Glutamatergic neuron (in vitro differentiated cells): ENCODE data around the gene ELL2. TPM values are rescaled to one million over a fixed set of nuclear protein-coding genes. Genes with fewer than 3 reads are reported as not detected.
A peak's percentile ranks its signal among the peaks of the same experiment; 100 is the strongest.

Experiments used
- DNase-seq: peaks from one replicate; pipeline ENCODE4 v3.0.0; 2022
- H3K27ac Mint-ChIP-seq: one replicate; pipeline ENCODE4 v1.8.0; 2020; ENCODE audit warnings: mild to moderate bottlenecking, mixed read lengths, inconsistent platforms; ENCODE audit not compliant: unreplicated experiment
- H3K27me3 Mint-ChIP-seq: one replicate; pipeline ENCODE4 v1.8.0; 2020; ENCODE audit warnings: mild to moderate bottlenecking, moderate library complexity, mixed read lengths, inconsistent platforms; ENCODE audit not compliant: unreplicated experiment
- H3K36me3 Mint-ChIP-seq: one replicate; pipeline ENCODE4 v1.8.0; 2020; ENCODE audit warnings: mild to moderate bottlenecking, mixed read lengths, inconsistent platforms; ENCODE audit not compliant: unreplicated experiment
- H3K4me1 Mint-ChIP-seq: one replicate; pipeline ENCODE4 v1.8.0; 2020; ENCODE audit warnings: mild to moderate bottlenecking, low read depth, mixed read lengths, inconsistent platforms; ENCODE audit not compliant: unreplicated experiment
- H3K4me3 Mint-ChIP-seq: one replicate; pipeline ENCODE4 v1.8.0; 2020; ENCODE audit warnings: mild to moderate bottlenecking, mixed read lengths, inconsistent platforms; ENCODE audit not compliant: unreplicated experiment
- H3K9me3 Mint-ChIP-seq: one replicate; pipeline ENCODE4 v1.8.0; 2020; ENCODE audit warnings: mild to moderate bottlenecking, moderate library complexity, mixed read lengths, inconsistent platforms; ENCODE audit not compliant: unreplicated experiment
- CTCF ChIP-seq: fragments of 200-600 bp; sonication (generic); IDR thresholded peaks from one replicate; pipeline ENCODE4 v1.5.0; 2021; ENCODE audit not compliant: partially characterized antibody, unreplicated experiment
- total RNA-seq: library from RNA; stranded (reverse); fragmentation: NEBNext Ultra II Directional; extraction: Animal tissue kit (Norgen Biotek cat#: 25700); gene quantifications from one replicate; pipeline ENCODE4 v1.2.1, GENCODE V29; 2021; ENCODE audit not compliant: unreplicated experiment

ELL2 gene
- total RNA-seq, 1 donor from 2014 or later: 97.0 TPM

GRCh38 chr5:95880081-95880926 is 81.3 kb downstream of the ELL2 start:
- Mint-ChIP-seq H3K9me3 (peaks cover 2% of the 10 kb centered on the region), H3K4me1 (peaks cover 20% of the 10 kb centered on the region), H3K4me3 (no peak overlapping the region), H3K27ac (no peak overlapping the region), H3K27me3 (peaks cover 7% of the 10 kb centered on the region), H3K36me3 (no peaks in the 10 kb centered on the region)
- no peak for TF ChIP-seq CTCF
- no peak for DNase-seq

DNA sequence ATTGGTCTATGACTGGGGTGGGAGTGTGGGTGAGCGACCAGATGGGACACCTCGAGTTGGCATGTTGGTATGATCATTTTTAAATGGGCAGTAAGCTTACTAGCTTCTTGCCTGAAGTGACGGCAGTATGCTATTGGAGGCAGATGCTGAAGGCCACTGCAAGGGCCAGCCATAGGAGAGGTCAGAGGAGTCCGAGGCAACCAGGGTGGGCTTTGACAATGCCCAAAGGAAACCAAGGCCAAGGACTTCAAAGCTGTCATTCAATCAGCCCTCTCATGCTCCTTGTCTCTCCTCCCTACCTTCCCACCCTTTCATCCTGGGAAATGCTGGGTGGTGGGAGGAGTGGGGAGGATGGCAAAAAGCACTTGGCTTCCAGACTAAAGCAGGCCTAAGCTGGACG is 82.0 kb downstream of the ELL2 start:
- Mint-ChIP-seq H3K4me1 (peaks cover 19% of the 10 kb centered on the region), H3K27ac (no peak overlapping the region), H3K36me3 (no peaks in the 10 kb centered on the region), H3K4me3 (no peak overlapping the region), H3K9me3 (peaks cover 2% of the 10 kb centered on the region), H3K27me3 (peaks cover 6% of the 10 kb centered on the region)
- DNase-seq: no peak
- no peak for TF ChIP-seq CTCF

- Mint-ChIP-seq H3K4me3 (no peak overlapping the region), H3K36me3 (no peaks in the 10 kb centered on the region), H3K4me1 (peaks cover 19% of the 10 kb centered on the region), H3K27me3 (peaks cover 6% of the 10 kb centered on the region), H3K9me3 (peaks cover 4% of the 10 kb centered on the region), H3K27ac (peak overlapping the region; percentile 4)
- no peak for DNase-seq
- no peak for TF ChIP-seq CTCF
Observed at GRCh38 chr5:95878417-95879323, 83.0 kb downstream of the ELL2 start.

DNA sequence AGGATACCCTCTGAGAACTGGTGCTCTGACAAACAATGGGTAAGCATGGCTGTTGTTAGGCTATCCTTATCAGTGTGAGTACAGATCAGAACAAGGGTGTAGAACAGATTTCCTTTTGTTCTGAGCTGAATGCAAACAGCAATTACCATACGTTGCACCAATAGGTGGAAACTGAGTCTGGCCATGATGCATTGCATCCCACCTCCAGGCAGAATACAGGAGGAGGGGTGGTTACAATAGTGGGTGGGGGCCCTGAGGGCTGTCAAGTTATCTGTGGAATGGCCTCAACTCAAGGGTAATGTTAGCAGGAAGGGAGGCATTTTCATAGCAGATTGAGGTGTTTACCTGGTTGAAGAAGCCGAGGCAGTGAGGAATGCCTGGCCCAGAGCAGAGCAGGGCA is 84.9 kb downstream of the ELL2 start:
- peaks cover 1% of the 10 kb centered on the region for H3K9me3 Mint-ChIP-seq
- H3K27ac Mint-ChIP-seq: no peak overlapping the region

More for the DNA sequence above, 84.9 kb downstream of the ELL2 start:
- no peak for TF ChIP-seq CTCF
- H3K27me3 Mint-ChIP-seq: peaks cover 6% of the 10 kb centered on the region
- no peak overlapping the region for H3K4me3 Mint-ChIP-seq
- no peaks in the 10 kb centered on the region for H3K36me3 Mint-ChIP-seq
- no peak for DNase-seq
- H3K4me1 Mint-ChIP-seq: peaks cover 11% of the 10 kb centered on the region
